GM19395 (cell line): ENCODE results near the gene MYO7B.

Experiments used
- ATAC-seq: cut with Tn5 transposase; IDR thresholded peaks from one replicate; pipeline ENCODE4 v1.9.1; 2021; ENCODE audit warnings: mild to moderate bottlenecking, moderate library complexity; ENCODE audit not compliant: unreplicated experiment

Gene MYO7B

DNA sequence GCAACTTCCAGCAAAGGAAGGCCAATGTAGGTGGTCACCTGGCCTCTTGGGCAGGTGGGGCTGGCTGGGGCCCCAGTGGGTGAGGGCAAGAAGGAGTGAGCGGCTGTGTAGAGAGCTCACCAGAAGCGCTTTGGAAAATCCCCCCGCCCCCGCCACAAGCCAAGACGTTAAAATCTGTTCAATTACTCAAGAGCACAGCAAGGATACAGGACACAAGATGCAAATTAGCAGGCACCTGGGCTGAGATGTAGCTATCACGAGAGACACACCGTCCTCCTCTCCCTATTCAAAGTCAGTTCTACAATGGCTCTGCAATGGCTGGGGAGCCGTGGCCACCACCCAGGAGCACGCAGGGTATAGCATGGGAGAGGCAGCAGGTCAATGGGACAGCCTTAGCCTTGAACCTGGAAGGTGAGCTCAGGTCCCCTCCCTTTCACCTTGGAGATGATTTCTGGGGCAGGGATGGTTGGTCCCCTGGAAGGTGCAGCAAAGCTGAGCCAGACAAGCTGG, 72.0 kb downstream of the MYO7B start:
- ATAC-seq, result no peak

DNA sequence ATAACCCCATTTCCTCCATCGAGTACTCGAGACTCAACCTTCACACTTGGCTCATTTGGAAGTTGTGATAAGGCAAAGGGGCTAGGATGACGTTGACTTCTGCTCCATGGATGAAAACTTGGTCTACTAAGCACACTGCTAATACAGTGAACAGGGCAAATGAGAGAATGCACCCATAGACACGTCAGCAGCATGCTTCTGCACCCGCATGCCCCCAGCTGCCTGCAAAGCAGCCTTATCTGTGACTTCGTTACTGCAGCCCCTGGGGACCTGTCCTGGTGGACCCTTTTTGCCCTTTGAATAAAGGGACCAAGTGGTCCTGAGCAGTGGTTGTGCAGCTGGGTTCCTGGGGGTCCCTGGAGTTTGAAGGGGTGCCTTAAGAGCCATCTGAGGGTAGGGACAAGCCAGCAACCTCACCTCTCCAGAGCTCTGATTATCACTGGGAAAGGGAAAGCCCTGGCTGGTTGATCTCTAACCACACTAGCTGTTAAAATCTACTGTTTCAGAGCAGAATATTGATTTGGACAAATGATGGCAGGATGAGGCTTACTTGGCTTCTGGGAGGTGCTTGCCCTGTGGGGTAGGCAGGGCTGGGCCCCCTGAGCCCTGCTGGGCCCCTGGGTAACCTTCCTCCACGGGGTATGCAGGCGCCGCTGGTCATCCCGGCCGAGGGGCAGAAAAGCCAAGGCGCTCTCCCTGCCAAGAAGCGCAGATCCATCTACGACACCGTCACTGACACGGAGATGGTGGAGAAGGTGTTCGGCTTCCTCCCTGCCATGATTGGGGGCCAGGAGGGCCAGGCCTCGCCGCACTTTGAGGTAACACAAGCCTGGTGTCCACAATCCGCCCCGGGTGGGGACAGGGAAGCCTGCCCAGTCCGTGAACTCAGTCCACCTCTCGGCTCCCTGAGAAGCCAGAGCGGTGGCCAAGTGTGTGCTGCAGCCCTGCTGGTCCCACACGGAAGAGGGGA, 72.9 kb downstream of the MYO7B start:
- ATAC-seq, result no peak

DNA sequence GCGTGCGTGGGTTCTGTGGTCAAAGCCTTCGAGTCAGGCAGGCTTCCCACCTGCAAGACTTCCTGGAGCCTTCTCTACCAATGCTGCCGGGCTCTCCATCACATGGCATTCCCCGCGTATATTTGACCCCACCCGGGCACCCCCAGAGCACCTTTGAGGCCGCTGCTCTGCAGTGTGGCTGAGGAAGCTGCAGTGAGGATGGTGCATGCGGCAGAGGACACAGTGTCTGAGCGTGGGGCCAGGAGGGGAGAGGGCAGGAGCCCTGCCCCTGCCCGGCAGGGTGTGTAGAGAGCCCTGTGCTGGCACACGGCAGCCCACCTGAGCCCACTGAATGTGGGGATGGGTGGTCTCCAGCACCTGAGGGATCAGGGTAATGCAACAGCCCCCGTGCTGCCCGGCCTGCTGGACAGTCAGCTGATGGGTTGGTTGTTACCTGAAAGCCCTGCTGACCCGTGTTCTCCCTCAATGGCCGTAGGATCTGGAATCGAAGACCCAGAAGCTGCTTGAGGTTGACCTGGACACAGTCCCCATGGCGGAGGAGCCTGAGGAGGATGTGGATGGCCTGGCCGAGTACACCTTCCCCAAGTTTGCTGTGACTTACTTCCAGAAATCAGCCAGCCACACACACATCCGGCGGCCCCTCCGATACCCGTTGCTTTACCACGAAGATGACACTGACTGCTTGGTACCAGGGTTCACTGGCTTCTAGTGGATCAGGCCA, 73.7 kb downstream of the MYO7B start:
- no peak for ATAC-seq

DNA sequence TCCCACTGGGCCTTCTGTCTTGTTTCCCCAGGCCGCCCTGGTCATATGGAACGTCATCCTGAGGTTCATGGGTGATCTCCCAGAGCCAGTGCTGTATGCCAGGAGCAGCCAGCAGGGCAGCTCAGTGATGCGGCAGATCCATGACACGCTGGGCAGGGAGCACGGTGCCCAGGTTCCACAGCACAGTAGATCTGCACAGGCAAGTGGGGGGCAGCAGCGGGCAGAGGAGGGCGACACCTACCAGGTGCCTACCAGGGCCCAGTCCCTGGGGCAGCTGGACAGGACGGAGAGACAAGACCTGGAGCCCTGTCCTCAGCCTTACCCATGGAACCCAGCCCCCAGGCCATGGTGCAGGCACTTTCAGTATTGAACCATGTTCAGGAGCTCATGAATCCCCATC, 74.3 kb downstream of the MYO7B start:
- ATAC-seq, result no peak

DNA sequence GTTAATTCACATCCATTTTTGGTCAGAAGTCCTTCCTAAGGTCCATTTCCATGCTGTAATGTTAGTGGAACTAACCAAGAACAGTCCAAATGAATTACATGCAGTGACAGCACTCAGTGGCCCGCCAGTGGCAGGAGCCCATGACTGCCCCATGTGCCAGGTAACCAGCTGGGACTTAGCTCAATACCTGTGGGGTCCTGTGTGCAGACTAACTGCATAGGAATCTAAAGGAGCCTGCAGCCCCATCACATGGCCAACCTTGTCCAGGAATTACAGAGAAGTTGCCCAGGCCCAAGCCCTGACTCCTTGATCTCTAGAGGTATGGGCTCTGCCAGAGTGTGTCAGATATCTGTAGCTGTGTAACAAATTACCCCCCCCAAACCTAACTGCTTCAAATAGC, 75.1 kb downstream of the MYO7B start:
- ATAC-seq, result no peak

DNA sequence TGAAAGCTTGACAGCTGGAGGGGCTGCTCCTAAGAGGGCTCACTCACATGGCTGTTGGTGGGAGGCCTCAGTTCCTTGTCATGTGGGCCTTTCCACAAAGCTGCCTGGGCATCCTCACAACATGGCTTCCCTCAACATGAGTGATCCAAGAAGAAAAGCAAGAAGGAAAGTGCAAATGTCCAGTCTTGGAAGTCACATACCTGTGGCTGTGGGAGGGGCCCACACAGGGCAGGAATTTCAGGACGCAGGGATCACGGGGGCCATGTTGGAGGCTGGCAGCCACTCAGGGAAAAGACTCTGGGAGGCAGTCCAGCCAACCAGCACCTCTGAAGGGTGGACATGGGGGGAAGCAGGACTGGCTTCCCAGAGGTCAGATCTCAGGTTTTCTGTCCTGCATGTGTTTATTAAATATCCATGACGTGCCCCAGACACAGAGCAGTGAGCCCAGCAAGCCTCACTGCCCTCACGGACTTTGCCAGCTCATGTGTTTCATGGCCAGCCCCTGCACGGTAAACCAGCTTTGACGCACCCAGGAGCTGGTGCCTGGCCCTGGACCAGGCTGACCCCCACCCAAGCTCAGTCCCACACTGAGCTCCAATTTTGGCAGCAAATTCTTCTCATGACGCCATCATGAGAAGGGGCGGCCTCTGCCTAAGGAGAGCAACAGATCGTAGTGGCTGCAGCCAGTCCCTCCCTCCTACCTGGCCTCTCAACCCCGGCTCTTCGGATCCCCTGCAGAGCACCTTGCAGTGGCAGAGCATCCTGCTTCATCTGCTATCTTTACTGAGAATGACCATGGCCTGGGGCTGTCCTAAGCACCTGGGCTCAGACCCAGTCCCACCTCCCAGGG, 75.8 kb downstream of the MYO7B start:
- no peak for ATAC-seq

DNA sequence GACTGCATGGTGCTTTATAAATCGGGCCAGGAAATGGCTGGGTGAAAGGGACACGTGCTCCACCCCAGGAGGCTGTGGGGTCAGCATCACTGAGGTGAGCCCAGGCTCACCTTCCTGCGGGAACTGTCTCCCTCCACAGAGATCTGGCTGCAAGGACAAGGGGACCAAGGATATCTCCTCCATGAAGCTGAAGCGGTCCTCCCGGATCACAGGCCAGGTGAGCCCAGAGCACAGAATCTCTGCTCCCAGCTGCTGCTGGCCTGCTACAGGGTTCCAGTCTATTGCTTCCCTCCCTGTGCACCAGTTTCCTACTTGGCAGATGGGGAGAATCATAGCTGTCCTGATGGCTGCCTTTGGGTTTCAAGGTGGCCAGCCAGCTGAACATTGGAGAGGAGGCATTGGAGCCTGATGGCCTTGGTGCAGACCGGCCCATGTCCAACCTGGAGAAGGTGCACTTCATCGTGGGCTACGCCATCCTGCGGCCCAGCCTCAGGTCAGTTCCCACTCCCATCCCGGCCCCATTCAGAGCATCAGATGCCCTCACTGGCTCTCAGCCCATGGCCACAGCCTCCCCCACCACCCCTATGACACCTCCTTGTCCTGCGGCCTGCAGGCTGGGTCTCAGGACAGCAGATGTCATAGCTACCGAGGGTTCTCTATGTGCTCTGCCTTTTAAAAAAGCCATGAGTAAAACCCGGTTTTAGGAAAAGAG, 76.8 kb downstream of the MYO7B start:
- ATAC-seq, result no peak

DNA sequence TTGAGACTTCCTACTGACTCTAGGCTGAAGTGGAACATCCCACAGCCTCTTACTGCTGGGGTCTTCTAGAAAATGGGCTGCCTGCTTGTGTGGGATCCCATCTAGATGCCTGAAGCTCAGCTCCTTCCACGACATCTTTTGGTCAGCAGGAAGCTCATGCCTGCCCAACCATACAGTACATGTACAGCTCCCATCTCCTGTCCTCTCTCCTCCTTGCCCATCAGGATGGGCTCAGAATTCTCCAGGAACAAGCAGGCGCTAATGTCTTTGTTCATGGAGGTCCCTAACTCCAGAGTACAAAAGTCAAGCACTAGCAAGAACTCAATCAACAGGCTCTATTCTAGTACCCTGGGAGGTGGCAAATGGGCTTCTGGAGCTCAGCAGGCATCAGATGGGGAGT, 78.8 kb downstream of the MYO7B start:
- ATAC-seq, result no peak

DNA sequence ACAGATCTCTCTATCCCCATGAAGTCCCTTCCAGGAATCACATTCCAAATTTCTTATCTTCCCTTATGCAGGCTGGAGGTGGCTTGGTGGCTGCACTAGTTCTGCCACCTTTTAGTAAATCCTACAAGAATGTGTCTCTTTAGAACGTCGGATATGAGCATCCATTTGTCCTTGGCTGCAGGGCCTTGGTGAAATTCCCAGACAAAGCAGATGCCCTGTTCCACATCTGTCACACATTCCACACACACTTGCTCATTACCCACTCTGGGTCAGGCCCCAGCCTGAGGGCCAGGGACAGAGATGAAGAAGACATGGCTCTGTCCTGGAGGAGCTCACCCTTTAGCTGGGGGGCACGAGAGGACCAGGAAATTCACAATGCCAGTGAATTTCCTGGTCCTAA, 79.2 kb downstream of the MYO7B start:
- no peak for ATAC-seq

DNA sequence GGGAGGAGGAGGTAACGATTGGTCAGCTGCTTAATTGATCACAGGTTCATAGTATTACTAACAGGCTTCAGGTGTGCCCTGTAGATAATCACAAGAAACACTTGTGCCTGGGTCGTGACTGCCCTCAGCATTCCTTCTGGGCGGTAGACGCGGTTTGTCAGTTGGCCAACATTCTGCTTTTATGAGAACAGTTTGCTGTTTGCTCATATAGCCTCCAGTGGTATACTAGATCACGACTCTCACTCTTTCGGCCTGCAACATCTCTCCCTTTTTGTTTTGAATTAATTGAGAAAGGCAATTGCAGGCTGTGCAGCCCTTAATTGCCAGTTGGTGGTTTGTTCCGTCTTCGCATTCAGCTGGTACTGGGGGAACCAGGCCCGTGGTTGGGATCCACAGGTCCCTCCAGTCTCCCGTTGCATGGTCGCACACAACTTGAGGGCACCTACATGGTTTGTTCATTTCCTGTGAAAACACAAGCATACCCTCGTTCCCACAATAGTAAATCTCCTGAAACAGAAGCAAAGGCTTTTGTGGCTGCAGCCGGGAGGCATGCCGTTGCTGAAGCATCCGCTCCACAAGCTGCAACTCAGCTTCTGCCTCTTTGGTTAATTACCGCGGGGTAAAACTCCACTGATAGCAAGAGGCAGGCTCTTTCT, 80.2 kb downstream of the MYO7B start:
- no peak for ATAC-seq

DNA sequence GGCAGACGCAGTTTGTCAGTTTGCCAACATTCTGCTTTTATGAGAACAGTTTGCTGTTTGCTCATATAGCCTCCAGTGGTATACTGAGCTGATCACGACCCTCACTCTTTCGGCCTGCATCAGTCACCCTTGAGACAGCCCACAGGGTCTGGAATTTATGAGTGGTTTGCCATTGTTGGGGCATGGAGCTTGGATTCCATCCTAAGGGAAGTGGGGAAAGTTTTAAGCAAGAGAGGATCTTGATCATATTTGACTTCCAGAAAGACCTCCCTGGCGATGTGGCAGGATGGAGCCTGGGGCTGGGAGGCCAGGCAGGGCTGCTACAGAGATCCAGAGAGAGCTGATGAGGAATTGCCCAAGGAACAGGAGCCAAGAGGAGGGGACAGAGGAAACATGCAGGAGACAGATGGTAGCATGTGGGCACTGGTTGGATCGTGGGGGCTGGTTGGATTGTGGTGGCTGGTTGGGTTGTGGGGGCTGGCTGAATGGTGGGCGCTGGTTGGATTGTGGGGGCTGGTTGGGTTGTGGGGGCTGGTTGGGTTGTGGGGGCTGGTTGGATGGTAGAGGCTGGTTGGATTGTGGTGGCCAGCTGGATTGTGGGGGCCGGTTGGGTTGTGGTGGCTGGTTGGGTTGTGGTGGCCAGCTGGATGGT, 83.2 kb downstream of the MYO7B start:
- no peak for ATAC-seq

DNA sequence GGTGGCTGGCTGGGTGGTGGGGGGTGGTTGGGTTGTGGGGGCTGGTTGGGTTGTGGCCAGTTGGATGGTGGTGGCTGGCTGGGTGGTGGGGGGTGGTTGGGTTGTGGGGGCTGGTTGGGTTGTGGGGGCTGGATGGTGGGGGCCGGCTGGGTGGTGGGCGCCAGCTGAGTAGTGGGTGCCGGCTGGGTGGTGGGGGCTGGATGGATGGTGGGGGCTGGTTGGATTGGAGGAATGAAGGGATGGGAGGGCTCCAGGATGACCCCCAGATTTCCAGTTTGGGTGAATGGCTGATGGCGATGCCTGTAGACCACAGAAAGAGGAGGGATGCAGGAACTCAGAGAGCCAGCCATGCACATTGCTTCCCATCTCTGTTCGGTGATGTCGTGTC, 83.7 kb downstream of the MYO7B start:
- no peak for ATAC-seq

DNA sequence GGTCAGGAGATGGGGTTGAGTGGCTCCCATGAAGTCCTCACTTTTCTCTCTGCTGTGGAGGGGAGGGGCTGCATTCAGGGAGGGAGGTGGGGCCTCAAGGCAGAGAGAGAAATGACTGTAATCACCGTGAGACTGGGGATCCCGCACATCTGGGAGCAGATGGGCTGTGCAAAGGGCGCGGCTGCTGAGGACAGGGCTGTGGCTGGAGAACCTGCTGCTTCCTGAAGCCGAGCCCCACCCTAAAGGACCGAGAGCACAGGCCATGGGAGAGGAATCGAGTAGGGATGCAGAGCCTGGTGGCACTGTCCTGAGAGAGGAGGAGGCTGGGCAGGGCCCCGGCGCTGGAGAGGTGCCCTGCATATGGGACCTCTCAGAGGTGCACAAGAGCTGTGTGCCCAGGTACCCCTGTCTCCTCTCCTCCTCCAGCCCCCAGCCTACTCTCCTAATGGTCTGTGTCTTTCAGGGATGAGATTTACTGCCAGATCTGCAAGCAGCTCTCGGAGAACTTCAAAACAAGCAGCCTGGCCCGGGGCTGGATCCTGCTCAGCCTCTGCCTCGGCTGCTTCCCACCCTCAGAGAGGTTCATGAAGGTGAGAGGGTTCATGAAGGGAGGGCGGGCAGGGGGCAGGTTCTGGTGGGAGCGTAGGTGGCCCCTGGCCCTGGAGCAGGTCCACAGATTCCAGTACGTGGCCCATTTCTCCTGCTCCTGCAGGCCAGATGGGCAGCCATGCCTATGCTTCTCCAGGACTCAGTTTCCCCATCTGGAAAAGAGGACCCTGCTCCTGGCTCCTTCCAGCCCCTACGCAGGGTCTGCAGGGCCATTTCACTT, 84.6 kb downstream of the MYO7B start:
- no peak for ATAC-seq

DNA sequence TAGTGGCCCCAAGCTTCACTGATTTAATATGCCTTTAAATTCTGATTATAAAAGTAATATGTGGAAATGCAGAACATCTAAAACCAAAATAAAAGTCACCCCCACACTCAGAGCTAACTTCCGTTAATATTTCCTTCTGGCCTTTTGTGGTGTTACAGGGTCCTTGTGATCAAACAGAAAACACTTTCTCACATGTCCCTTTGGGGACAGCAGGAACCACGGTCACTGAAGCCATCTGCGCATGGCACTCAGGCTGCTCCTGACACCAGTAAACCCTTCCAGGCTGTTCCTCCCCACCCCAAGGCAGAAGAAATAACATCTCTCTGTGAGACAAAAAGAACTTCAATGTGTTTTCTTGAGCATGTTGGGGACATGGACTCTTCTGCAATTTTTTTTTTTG, 85.4 kb downstream of the MYO7B start:
- no peak for ATAC-seq

DNA sequence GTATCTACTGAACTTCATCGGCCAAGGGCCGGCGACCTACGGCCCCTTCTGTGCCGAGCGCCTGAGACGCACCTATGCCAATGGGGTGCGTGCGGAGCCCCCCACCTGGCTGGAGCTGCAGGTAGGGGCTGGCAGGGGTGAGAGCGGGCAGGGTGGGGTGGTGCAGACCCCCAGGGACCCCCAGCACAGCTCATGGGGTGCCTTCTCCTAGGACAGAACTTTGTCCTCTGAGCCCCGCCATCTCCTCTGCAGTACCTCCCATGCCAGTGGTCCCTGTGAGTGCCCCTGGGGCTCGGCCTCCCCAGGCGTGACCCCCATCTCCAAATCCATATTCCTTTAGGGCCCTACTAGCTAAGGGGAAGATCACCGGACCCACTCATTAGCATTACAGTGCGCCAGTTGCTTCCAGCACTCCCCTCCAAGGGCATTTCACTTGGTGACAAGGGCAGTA, 86.5 kb downstream of the MYO7B start:
- no peak for ATAC-seq

DNA sequence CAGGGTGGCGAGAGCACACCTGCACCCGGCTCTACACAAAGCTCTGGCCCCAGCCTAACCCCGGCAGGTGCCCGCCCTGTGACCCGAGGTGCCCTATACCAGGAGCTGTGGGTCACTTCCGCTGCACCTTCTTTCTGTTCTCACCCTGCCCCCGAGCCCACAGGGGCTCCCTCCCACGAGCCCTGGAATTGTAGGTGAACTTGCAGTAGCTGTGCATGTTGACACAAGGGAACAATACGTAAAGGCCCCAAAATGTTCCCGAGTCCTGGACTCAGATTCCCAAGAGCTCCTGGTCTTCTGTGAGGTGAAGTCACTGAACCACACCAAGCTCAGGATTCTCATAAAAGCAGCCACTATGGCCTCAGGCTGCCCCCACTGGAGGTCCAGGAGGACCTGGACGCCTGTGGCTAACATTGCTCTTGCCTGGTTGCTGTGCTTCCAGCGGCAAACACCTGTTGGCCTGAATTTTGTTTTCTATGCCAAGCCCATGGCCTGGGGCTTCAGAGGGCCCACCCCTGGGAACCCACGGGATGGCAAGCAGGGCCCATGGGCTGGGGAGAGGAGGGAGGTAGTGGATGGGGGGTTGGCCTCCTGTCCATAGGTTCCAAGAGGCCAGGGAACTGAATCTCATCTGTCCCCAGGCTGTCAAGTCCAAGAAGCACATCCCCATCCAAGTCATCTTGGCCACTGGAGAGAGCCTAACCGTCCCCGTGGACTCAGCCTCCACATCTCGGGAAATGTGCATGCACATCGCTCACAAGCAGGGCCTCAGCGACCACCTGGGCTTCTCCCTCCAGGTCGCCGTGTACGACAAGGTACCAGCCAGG, 87.3 kb downstream of the MYO7B start:
- ATAC-seq, result no peak
